Activated B cell treated with CpG ODN at 0.5 μM for 24 hours (primary cell): Measurements from ENCODE around the gene LDLRAD4. TPM values are rescaled to one million over a fixed set of nuclear protein-coding genes. Genes with fewer than 3 reads are reported as not detected.

Experiments
- ATAC-seq: fragments of 200-7000 bp; cut with Tn5 transposase; one replicate; pipeline ENCODE4 v1.10.0; 2021; ENCODE audit warnings: low read depth, mild to moderate bottlenecking, moderate library complexity
- CTCF ChIA-PET: fragments of 350-600 bp; sonication (Branson Sonifier 250); formaldehyde crosslinking; loops from one replicate; lab custom pipeline; 2021; ENCODE audit warnings: antibody characterized with exemption; lab: Charles Lee
- POLR2A ChIA-PET: fragments of 350-600 bp; sonication (Branson Sonifier 250); formaldehyde crosslinking; loops from one replicate; lab custom pipeline; 2021; ENCODE audit warnings: antibody characterized with exemption; lab: Charles Lee
- DNase-seq: peaks from one replicate; pipeline ENCODE4 v3.0.0; 2022
- H3K27ac Mint-ChIP-seq: one replicate; pipeline ENCODE4 v1.8.0; 2020; ENCODE audit warnings: mixed read lengths
- H3K27me3 Mint-ChIP-seq: one replicate; pipeline ENCODE4 v1.8.0; 2021; ENCODE audit warnings: mixed read lengths
- H3K36me3 Mint-ChIP-seq: one replicate; pipeline ENCODE4 v1.8.0; 2021; ENCODE audit warnings: low read depth, mixed read lengths
- H3K4me1 Mint-ChIP-seq: one replicate; pipeline ENCODE4 v1.8.0; 2021; ENCODE audit warnings: mixed read lengths
- H3K4me3 Mint-ChIP-seq: one replicate; pipeline ENCODE4 v1.8.0; 2020; ENCODE audit warnings: mild to moderate bottlenecking, mixed read lengths
- H3K9me3 Mint-ChIP-seq: one replicate; pipeline ENCODE4 v1.8.0; 2020; ENCODE audit warnings: mixed read lengths
- CTCF ChIP-seq: fragments of 200-600 bp; IDR thresholded peaks from one replicate; pipeline ENCODE4 v1.8.0; 2022; ENCODE audit warnings: antibody characterized with exemption, mild to moderate bottlenecking
- intact Hi-C: fragments of 100-400 bp; cut with micrococcal nuclease; formaldehyde crosslinking; loops from one replicate; pipeline ENCODE4 v1.15.1; 2024
- total RNA-seq: library from RNA; stranded (reverse); gene quantifications from 2 replicates; pipeline ENCODE4 v1.2.3, GENCODE V29; 2022

LDLRAD4 gene
- total RNA-seq, 1 donor from 2014 or later, result 66.9 TPM

- Mint-ChIP-seq H3K36me3 (no peaks in the 10 kb centered on the region), H3K27me3 (peaks cover 5% of the 10 kb centered on the region), H3K27ac (no peak overlapping the region), H3K9me3 (no peaks in the 10 kb centered on the region), H3K4me3 (no peak overlapping the region), H3K4me1 (no peaks in the 10 kb centered on the region)
- ChIA-PET CTCF (no interaction called here), POLR2A (no interaction called here)
- intact Hi-C loops, result no loop called here
- DNase-seq (no peak), ATAC-seq (no peak)
- no peak for TF ChIP-seq CTCF
Observed at GRCh38 chr18:13237641-13238040, 19.1 kb downstream of the LDLRAD4 start.

GRCh38 chr18:13239171-13239956 is 20.8 kb downstream of the LDLRAD4 start:
- DNase-seq, result no peak
- intact Hi-C loops, result no loop called here
- no peaks in the 10 kb centered on the region for H3K36me3 Mint-ChIP-seq
- H3K27ac Mint-ChIP-seq, result no peak overlapping the region
- TF ChIP-seq CTCF, result no peak
- no peak for ATAC-seq
- H3K9me3 Mint-ChIP-seq, result no peaks in the 10 kb centered on the region
- peaks cover 5% of the 10 kb centered on the region for H3K27me3 Mint-ChIP-seq
- no peaks in the 10 kb centered on the region for H3K4me1 Mint-ChIP-seq
- CTCF ChIA-PET, result no interaction called here
- H3K4me3 Mint-ChIP-seq, result no peak overlapping the region
- POLR2A ChIA-PET, result no interaction called here

- POLR2A ChIA-PET, result no interaction called here
- Mint-ChIP-seq H3K27me3 (peaks cover 5% of the 10 kb centered on the region), H3K4me1 (no peaks in the 10 kb centered on the region), H3K9me3 (no peaks in the 10 kb centered on the region), H3K27ac (no peak overlapping the region), H3K36me3 (no peaks in the 10 kb centered on the region), H3K4me3 (no peak overlapping the region)
- DNase-seq, result no peak
- CTCF ChIA-PET, result no interaction called here
- ATAC-seq, result no peak
- no peak for TF ChIP-seq CTCF
- intact Hi-C loops, result no loop called here
Observed at GRCh38 chr18:13240060-13240725, 21.6 kb downstream of the LDLRAD4 start.

- no peak for ATAC-seq
- CTCF ChIA-PET, result no interaction called here
- intact Hi-C loops, result no loop called here
- Mint-ChIP-seq H3K9me3 (no peaks in the 10 kb centered on the region), H3K4me3 (no peak overlapping the region), H3K4me1 (no peaks in the 10 kb centered on the region), H3K27ac (no peak overlapping the region), H3K36me3 (no peaks in the 10 kb centered on the region), H3K27me3 (peaks cover 5% of the 10 kb centered on the region)
- POLR2A ChIA-PET, result no interaction called here
- no peak for TF ChIP-seq CTCF
- DNase-seq, result no peak
Observed at GRCh38 chr18:13241083-13241892, 22.7 kb downstream of the LDLRAD4 start.

GRCh38 chr18:13241893-13242175 is 23.3 kb downstream of the LDLRAD4 start:
- intact Hi-C loops, result no loop called here
- Mint-ChIP-seq H3K4me3 (no peak overlapping the region), H3K4me1 (no peaks in the 10 kb centered on the region), H3K36me3 (no peaks in the 10 kb centered on the region), H3K27me3 (peaks cover 3% of the 10 kb centered on the region), H3K9me3 (no peaks in the 10 kb centered on the region), H3K27ac (no peak overlapping the region)
- DNase-seq (no peak), ATAC-seq (no peak)
- TF ChIP-seq CTCF, result no peak
- CTCF ChIA-PET, result no interaction called here
- POLR2A ChIA-PET, result no interaction called here
